ENCODE results near the gene RAPGEF5. TPM values are rescaled to one million over a fixed set of nuclear protein-coding genes. Genes with fewer than 3 reads are reported as not detected.

RAPGEF5 gene
- polyA plus RNA-seq, 1 donor (not counting 4 experiments of a cell fraction or from before 2014, with no cell fraction given) = 2.1 TPM

GRCh38 chr7:22352887-22353286, 4.1 kb downstream of the RAPGEF5 start:
- Histone ChIP-seq H3K9ac (ENCODE audit: control insufficient read depth, extremely low read depth, insufficient read depth, low read length) (no peak overlapping the region), H3K4me3 (ENCODE audit: control insufficient read depth in 2 of 3, extremely low read depth in 1 of 3, insufficient read depth in 2 of 3, low read depth in 1 of 3, low read length in 3 of 3) (no peak overlapping the region), H3K4me1 (ENCODE audit: control insufficient read depth, extremely low read depth, insufficient read depth, low read length) (peaks cover 33% of the 10 kb centered on the region), H3K4me2 (ENCODE audit: control insufficient read depth, extremely low read depth, insufficient read depth, low read depth, low read length) (no peak overlapping the region), H3K79me2 (ENCODE audit: control insufficient read depth, insufficient read depth, low read length) (peaks cover 10% of the 10 kb centered on the region), H3K27me3 (ENCODE audit: control insufficient read depth, extremely low read depth, insufficient read depth, low read length) (no peaks in the 10 kb centered on the region), H3K27ac (ENCODE audit: control insufficient read depth, insufficient read depth, low read length) (no peak overlapping the region), H3K9me1 (ENCODE audit: control insufficient read depth, extremely low read depth, insufficient read depth, low read length) (no peaks in the 10 kb centered on the region), H2AFZ (ENCODE audit: control insufficient read depth, low read length) (no peak overlapping the region), H3K9me3 (ENCODE audit: control insufficient read depth, low read depth, low read length) (no peaks in the 10 kb centered on the region), H3K36me3 (ENCODE audit: control insufficient read depth in 2 of 2, extremely low read depth in 1 of 2, insufficient read depth in 2 of 2, low read length in 2 of 2) (no peaks in the 10 kb centered on the region), H4K20me1 (ENCODE audit: control insufficient read depth, extremely low read depth, insufficient read depth, low read length) (no peaks in the 10 kb centered on the region)
- TF ChIP-seq, protein P1, sequence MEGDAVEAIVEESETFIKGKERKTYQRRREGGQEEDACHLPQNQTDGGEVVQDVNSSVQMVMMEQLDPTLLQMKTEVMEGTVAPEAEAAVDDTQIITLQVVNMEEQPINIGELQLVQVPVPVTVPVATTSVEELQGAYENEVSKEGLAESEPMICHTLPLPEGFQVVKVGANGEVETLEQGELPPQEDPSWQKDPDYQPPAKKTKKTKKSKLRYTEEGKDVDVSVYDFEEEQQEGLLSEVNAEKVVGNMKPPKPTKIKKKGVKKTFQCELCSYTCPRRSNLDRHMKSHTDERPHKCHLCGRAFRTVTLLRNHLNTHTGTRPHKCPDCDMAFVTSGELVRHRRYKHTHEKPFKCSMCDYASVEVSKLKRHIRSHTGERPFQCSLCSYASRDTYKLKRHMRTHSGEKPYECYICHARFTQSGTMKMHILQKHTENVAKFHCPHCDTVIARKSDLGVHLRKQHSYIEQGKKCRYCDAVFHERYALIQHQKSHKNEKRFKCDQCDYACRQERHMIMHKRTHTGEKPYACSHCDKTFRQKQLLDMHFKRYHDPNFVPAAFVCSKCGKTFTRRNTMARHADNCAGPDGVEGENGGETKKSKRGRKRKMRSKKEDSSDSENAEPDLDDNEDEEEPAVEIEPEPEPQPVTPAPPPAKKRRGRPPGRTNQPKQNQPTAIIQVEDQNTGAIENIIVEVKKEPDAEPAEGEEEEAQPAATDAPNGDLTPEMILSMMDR (optimal IDR thresholded peaks at IDR 0.05 in 1 of 3, IDR thresholded peaks at IDR 0.05 in 1 of 3, conservative IDR thresholded peaks at IDR 0.05 in 1 of 3; ENCODE audit: extremely low read depth in 1 of 3, insufficient read depth in 2 of 3, low read length in 3 of 3) = no peak
- TF ChIP-seq EZH2 (IDR thresholded peaks at IDR 0.05; ENCODE audit: low read length) = no peak
- DNase-seq (ENCODE audit: low read depth, low spot score) (no peak), FAIRE-seq (no peak)
- dilution Hi-C loops (cut with MboI; ENCODE audit: extremely low pct_ligation_motif_present, low sequenced_read_pairs) = no loop called here

- peaks cover 10% of the 10 kb centered on the region for H3K79me2 ChIP-seq (ENCODE audit: control insufficient read depth, insufficient read depth, low read length)
- H2AFZ ChIP-seq (ENCODE audit: control insufficient read depth, low read length) = no peak overlapping the region
- no peak for FAIRE-seq
- no peaks in the 10 kb centered on the region for H3K9me3 ChIP-seq (ENCODE audit: control insufficient read depth, low read depth, low read length)
- H3K27ac ChIP-seq (ENCODE audit: control insufficient read depth, insufficient read depth, low read length) = no peak overlapping the region
- no peaks in the 10 kb centered on the region for H3K9me1 ChIP-seq (ENCODE audit: control insufficient read depth, extremely low read depth, insufficient read depth, low read length)
- no peaks in the 10 kb centered on the region for H3K27me3 ChIP-seq (ENCODE audit: control insufficient read depth, extremely low read depth, insufficient read depth, low read length)
- H3K9ac ChIP-seq (ENCODE audit: control insufficient read depth, extremely low read depth, insufficient read depth, low read length) = no peak overlapping the region
- H3K4me1 ChIP-seq (ENCODE audit: control insufficient read depth, extremely low read depth, insufficient read depth, low read length) = peaks cover 28% of the 10 kb centered on the region
- dilution Hi-C loops (cut with MboI; ENCODE audit: extremely low pct_ligation_motif_present, low sequenced_read_pairs) = no loop called here
- no peak overlapping the region for H3K4me3 ChIP-seq (ENCODE audit: control insufficient read depth in 2 of 3, extremely low read depth in 1 of 3, insufficient read depth in 2 of 3, low read depth in 1 of 3, low read length in 3 of 3)
- DNase-seq (ENCODE audit: low read depth, low spot score) = no peak
- TF ChIP-seq EZH2 (IDR thresholded peaks at IDR 0.05; ENCODE audit: low read length) = no peak
- TF ChIP-seq, protein P1 (optimal IDR thresholded peaks at IDR 0.05 in 1 of 3, IDR thresholded peaks at IDR 0.05 in 1 of 3, conservative IDR thresholded peaks at IDR 0.05 in 1 of 3; ENCODE audit: extremely low read depth in 1 of 3, insufficient read depth in 2 of 3, low read length in 3 of 3) = no peak
- no peaks in the 10 kb centered on the region for H4K20me1 ChIP-seq (ENCODE audit: control insufficient read depth, extremely low read depth, insufficient read depth, low read length)
- H3K36me3 ChIP-seq (ENCODE audit: control insufficient read depth in 2 of 2, extremely low read depth in 1 of 2, insufficient read depth in 2 of 2, low read length in 2 of 2) = no peaks in the 10 kb centered on the region
- no peak overlapping the region for H3K4me2 ChIP-seq (ENCODE audit: control insufficient read depth, extremely low read depth, insufficient read depth, low read depth, low read length)
Observed at GRCh38 chr7:22351878-22352277, 5.1 kb downstream of the RAPGEF5 start.

Measured in keratinocyte (primary cell).